ENCODE measurements around the gene AKAP8.

AKAP8 gene

GRCh38 chr19:15330801-15331418 is 48.7 kb downstream of the AKAP8 start:
- DNase-seq = peak; percentile 27 to 39

DNA sequence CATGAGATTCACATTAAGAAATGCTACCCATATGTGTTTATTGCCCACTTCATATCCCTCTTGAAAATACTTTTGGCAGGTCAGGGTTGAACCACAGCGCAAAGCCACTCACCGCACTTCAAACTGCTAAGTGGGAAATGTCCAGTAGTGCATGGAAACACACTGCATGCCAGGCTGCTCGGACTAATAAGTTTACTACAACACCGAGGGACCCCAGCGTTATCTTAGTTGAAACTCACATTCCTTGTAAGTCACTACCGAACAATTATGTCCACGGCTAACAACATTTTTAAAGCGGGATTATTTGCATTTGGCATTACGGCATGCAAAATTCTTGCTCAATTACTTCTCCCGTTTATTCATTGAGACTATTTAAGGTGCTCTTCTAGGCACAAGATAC is 51.3 kb downstream of the AKAP8 start:
- DNase-seq = no peak

- DNase-seq = no peak
Observed at GRCh38 chr19:15324791-15325519, 54.6 kb downstream of the AKAP8 start.

DNA sequence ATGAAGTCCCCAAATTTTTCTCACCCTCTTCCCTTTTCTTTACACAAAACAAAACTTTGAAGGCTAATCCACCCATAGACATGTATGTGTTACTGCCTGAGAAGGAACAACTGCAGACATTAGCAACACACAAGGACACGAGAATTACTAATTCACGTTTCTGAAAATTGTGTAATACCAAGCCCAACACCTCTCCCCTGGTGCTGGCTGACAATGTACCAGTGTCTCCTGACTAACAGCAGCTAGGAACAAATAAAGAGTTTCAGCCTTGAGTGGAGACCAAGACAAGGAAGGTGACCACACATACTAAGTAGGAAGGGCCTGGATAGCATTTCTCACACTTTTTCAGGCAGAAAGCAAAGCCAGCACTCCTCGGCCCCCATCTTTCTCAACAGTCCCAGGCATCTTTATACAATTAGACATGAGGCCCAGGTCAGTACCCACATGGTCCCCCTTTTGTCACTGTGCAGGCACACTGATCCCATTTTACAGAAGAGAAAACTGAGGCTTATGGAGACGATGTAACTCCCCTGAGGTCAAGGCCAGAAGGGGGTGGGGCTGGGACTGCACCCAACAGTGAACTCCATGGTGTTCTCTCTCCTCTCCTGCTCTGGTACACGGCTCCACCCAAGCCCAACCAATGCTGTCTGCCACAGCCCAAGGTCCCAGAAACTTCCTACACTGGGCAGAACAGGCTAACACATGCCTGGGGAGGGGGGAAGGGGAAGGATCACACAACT is 55.9 kb downstream of the AKAP8 start:
- DNase-seq = no peak

GRCh38 chr19:15321739-15322138 is 57.8 kb downstream of the AKAP8 start:
- DNase-seq = no peak

- DNase-seq = no peak
Observed at GRCh38 chr19:15320116-15320515, 59.5 kb downstream of the AKAP8 start.

DNA sequence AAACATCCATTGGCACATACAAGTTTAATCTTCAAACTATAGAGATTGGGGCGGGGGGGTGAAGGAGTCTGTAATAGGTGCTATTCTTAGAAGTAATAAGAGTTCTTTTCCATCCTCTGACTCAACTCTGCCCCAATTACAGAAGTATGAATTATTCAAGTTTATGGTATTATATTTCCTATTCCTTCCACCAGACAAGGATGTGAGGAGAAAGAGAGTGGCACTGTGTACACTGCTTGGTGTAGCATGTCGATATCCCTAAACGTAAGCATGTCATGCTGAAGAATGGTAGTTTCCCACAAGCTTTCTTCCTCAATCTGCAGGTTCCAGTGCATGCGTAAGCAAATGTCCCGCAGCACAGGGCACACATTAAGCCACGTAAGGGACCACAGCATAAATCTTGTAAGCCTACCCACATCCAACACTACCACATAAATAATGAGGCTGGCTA is 61.3 kb downstream of the AKAP8 start:
- DNase-seq = peak; percentile 24 to 62

DNA sequence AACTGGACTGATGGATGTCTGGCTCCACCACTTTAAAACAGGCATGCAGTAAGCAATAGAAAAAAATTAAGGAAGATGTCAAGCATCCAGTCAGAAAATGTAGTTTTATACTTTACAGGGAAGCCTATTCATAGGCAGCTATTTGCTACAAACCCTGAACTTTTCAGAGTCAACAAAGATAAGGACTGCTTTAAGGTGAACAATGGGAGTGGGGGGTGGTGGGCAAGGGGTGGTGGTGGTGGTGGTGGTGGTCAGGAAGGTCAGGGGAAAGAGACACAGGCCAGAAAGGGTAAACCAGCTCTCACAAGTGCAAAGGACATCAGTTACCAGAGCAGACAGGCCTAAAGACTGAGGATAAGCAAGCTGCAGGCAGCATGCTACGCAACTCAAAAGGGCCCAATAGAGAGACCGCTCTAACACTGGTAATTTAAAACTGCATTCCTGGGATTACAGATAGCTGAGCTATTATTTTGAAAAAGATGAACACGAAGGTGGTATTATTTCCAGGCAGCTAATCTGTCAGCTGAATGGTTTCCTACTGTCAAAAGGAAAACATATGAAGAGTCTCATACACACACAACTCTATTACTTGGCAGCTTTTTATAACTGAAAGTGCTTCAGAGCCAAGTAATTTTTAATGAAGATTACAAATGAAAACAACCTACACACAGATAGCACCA is 62.1 kb downstream of the AKAP8 start:
- no peak for DNase-seq

DNA sequence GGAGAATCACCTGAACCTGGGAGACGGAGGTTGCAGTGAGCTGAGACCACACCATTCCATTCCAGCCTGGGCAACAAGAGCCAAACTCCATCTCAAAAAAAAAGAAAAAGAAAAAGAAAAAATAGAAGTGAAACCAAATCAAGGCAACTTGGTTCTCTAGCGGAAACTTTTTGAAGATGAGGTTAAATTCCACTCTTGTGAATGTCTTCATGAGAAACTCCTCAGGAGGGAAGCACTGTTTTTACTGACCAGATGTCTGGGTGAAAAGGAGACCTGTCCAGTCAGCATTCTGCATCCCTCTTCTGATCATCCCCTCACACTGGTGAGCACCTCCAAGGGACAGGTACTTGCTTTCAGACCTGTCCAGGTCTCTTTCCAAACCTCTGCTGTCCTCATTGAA is 63.1 kb downstream of the AKAP8 start:
- DNase-seq = no peak

DNA sequence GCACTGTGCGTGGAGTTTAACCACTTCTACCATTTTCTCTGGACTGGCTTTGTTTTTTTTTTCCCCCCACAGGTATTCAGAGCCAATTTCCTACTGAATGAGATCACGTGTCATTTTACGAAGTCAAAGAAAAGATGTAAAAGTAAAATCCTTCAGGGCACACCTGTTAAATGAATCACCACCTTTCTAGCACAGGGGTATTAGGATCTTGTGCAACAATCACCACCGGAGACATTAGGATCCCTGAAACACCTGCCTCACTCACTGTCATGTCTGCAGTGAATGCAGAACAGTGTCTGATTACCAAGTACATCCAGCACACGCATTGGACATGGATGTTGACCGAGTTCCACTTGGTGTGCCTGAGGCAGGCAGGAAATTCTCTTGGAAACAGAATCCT is 64.5 kb downstream of the AKAP8 start:
- DNase-seq = no peak

- no peak for DNase-seq
Observed at GRCh38 chr19:15313649-15314279, 65.8 kb downstream of the AKAP8 start.

GRCh38 chr19:15307169-15307568 is 72.4 kb downstream of the AKAP8 start:
- DNase-seq = no peak

DNA sequence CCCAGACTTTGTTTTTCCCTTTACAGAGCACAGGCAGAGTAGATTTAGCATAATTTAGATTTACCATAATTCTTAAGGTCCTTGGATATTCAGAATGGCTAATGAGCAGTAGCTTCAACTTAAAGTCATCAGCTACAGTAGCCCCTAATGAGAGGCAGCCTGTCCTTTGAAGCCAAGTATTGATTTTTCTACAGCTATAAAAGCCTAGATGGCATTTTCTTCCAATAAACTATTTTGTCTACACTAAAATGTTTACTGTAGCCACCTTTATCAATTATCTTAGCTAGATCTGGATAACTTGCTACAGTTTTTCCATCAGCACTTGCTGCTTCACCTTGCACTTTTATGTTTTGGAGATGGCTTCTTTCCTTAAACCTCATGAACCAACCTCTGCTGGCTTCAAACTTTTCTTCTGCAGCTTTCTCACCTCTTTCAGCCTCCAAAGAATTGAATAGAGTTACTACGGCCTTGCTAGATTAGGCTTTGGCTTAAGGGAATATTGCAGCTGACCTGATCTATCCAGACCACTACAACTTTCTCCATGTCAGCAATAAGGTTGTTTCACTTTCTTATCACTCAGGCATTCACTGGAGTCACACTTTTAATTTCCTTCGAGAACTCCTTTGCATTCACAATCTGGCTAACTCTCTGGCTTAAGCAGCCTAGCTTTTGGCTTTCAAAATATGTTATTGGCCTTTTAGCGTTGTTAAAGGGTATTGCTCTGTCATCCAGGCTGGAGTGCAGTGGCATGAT is 73.8 kb downstream of the AKAP8 start:
- DNase-seq = no peak

- DNase-seq = no peak
Observed at GRCh38 chr19:15304140-15304705, 75.4 kb downstream of the AKAP8 start.

Measured in CD4-positive, alpha-beta T cell treated with Interleukin-1 beta for 1 hour (primary cell).